NCI-H1048 (cell line): ENCODE measurements around the gene PRM1.
"Not testable (repeated sequence)": the region's sequence is repeated elsewhere in the genome, so short reads cannot be mapped to it uniquely, and the experiment has no call there.

ENCODE experiments used
- DNase-seq: peaks from one replicate; lab custom pipeline; 2025; lab: John Stamatoyannopoulos, UW

PRM1 gene

DNA sequence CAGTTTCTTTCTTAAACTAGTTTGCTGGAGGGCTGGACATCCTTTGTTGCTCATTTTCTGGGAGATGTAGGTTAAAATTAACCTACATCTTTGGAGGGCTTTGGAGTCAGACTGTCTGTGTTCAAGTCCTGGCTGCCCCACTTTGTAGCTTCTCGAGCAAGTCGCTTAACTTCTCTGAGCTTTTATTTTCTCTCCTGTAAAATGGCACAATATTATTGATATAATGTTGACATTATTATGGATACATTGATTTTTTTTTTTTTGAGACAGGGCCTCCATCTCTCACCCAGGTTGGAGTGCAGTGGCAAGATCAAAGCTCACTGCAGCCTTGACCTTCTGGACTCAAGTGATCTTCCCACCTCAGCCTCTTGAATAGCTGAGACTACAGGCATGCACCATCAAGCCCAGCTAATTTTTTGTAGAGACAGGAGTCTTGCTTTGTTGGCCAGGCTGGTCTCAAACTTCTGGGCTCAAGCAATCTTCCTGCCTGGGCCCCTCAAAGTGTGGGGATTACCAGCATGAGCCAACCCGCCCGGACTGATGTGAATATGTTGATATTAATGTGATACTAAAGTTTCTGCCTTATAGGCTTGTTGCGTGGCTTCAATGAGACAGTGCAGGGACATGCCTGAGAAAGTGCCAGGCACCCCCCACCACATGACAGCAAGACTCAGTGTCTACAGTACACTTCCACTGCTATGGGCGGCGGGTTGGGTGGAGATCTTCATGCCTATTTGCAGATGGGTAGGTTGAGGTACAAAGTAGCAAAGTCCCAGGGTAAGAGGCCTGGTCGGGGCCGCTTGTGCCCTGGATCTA is 32.6 kb upstream of the PRM1 start:
- no peak for DNase-seq

DNA sequence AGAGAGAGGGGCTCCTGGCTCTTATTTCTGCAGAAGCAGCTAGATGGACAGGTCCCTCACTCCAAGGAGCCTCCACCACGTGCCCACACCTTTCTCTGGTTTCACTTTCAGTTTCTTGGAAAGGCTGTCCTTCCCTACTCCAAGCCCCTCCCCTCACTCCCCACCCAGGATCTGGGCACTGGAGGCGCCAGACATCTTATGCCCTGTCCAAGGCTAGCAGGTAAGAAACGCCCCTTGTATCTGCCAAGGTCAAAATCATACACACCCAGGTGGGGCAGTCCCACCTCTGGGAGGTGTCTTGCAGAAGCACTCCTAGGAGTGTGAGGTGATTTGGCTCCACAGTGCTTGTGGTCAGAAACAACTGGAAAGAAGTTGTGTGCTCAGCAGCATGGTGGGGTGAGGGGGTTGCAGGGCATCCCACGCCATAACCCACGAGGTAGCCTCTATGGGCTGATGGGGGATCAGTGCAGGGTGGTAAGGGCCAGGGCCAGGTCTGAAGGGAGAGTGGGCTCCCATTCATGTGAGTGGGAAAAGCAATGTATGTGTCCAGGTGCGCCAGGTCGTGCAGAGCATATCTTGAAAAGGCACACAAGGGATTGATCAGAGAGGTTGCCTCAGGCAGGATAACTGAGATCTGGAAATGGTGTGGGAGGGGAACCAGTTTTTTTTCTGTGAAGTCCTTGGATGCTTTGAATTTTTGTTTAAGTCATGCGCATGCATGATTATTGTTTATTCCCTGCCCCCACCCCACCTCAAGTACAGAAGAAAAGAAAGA is 31.8 kb upstream of the PRM1 start:
- no peak for DNase-seq

DNA sequence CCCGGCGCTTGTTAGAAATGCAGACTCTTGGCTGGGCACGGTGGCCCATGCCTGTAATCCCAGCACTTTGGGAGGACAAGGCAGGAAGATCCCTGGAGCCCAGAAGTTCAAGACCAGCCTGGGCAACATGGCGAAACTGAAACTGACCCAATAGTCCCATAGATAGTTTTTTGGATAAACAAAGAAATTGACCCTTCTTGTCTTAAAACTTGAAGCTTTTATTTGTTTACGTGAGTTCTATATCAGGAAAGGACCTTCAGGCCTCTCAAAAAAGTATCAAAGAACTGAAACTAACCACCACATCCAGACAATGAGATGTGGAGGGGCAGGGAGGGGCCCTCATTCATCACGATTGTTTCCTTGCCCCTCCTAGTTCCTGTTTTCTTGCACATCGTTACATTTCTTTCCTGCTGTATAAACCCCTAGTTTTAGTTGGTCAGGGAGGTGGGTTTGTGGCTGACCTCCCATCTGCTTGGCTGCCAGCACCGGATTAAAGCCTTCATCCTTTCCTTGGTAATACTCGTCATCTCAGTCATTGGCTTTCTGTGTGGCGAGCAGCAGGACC is 29.9 kb upstream of the PRM1 start:
- DNase-seq: no peak

DNA sequence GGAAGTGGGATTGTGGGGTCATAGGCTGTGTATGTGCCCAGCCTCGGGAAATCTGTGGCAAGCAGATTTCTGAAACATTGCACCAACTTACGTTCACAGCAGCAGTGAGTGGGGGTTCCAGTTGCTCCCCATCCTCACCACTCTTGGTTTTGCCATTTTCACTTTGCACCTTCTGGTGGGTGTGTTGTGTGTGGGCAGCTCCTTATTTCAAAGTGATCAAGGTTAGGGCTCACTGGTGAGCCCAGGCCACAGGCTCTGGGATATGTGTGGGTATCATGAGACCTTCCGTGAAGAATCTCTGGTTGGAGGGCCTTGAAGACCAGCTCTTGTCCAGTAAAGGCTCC is 29.5 kb upstream of the PRM1 start:
- DNase-seq: no peak

DNA sequence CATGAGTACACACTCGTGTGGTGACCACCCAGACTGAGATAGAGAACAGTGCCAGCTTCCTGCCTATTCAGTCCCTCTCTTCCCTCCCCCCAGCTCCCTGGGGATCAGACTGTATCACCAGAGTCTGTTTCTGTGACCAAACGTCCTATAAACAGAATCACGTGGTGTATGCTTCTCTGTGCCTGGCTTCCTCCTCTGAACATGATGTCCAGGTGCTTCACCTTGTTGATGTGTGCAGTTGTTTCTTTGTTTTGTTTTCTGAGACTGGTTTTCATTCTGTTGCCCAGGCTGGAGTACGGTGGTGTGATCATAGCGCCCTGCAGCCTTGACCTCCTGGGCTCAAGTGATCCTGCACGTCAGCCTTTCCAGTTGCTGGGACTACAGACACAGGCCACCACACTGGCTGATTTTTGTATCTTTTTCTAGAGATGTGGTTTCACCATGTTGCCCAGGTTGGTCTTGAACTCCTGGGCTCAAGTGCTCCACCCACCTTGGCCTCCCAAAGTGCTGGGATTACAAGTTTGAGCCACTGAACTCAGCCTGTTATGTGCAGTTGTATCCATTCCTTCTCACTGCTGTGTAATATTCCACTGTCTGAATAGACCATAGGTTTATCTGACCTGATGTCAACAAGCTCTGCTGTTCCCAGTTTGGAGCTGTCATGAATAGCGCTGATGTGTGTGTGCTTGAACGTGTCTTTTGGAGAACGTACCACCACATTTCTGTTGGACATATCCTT is 28.9 kb upstream of the PRM1 start:
- DNase-seq: no peak

DNA sequence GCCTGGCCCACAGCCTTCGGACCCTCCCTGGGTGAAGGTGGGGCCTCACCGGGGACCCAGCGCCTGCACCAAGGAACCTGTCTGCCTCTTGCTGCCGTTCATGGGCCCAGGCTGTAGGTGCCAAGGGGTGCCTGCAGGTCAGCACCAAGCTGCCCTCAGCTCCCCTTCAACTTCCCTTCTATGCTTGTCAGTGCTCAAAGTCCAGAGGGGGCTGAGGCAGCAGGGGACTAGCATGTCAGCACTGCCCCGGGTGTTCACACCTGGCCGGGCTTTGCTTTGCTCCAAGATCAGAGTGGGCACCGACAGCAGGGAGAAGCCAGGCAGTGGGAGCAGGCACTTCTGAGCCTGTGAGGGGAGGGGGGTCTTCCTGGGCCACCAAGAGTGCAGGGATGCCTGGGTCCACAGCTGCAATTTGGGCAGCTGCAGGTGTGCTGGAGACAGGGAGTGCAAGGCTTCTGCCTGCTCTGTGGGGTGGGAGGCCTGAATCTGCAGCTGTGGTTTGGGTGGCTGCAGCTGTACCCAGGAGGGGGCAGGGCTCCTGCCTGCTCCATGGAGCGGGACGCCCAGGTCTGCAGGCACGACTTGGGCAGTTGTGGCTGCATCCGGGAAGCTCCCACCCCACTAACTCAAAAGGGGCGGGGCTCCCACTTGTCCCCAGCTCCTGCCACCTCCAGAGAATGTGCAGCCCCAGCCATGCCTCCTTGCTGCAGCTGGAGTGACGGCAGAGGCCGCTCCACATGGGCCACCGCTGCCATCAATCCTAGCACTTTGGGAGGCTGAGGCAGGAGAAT is 27.6 kb upstream of the PRM1 start:
- no peak for DNase-seq

DNA sequence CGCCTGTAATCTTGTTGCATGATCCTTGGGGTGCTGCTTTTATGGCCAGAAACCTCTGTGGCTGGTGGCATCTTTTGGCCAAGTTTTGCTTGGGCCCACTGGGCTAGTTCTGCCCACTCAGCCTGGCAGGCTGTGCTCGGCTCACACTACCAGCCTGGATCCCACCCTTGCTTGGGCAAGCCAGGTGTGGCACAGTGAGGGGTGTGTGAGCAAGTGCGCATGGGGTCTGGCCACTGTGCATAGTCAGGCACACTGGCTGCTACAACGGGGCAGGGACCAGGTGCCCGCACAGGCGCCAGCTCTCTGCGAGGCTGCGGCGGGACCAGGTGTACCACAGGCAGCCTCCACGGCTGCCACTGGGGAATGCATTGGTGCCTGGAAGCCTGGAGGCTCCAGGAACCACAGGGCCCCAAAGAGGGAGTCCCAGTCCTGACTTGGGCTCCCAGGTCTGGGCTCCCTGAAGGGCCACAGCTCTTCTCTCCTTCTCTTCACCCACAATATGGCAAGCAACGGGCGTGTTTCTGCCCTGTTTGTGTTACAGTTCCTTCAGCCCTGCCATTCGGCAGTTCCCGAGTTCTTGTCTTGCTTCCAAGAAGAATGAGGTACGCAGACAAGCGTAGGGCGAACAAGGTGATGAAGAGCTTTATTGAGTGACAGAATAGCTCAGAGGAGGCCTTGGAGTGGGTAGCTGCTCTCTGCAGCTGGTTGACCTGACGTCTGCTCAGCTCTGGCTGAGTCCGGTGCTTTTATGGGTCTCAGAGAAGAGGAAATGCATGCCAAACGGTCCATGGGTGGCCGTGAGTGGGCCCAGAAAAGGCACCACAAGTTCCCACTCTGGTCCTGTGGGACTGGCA is 26.7 kb upstream of the PRM1 start:
- DNase-seq: no peak

DNA sequence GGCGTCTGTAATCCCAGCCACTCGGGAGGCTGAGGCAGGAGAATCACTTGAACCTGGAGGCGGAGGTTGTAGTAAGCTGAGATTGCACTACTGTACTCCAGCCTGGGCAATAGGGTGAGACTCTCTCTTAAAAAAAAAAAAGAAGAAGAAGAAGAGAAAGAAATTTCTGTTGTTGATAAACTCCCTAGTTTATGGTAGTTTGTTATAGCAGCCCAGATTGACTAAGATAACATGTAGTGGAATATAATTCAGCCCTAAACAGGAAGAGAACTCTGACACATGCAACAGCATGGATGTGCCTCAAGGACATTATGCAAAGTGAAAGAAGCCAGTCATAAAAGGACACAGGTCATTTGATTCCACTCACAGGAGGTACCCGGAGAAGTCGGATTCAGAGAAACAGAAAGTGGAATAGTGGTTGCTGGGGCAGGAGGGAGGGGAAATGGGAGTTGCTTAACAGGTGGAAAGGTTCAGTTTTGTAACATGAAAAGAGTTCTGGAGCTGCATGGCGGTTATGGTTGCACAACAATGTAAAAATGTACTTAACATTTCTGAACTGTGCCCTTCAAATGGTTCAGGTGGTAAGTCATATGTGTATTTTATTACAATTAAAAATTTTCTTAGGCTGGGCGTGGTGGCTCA is 26.0 kb upstream of the PRM1 start:
- DNase-seq: no peak

DNA sequence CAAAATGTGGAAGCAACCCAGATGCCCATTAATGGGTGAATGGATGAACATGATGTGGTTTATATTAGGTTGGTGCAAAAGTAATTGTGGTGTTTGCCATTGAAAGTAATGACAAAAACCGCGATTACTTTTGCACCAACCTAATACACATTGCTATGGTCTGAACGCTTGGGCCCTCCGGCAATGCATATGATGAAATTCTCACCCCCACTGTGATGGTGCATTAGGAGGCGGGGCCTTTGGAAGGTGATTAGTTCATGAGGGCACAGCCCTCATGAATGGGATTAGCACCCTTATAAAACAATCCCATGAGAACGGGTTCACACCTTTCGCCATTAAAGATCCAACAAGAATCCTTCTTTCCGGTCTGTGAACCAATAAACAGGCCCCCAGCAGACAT is 25.3 kb upstream of the PRM1 start:
- no peak for DNase-seq

DNA sequence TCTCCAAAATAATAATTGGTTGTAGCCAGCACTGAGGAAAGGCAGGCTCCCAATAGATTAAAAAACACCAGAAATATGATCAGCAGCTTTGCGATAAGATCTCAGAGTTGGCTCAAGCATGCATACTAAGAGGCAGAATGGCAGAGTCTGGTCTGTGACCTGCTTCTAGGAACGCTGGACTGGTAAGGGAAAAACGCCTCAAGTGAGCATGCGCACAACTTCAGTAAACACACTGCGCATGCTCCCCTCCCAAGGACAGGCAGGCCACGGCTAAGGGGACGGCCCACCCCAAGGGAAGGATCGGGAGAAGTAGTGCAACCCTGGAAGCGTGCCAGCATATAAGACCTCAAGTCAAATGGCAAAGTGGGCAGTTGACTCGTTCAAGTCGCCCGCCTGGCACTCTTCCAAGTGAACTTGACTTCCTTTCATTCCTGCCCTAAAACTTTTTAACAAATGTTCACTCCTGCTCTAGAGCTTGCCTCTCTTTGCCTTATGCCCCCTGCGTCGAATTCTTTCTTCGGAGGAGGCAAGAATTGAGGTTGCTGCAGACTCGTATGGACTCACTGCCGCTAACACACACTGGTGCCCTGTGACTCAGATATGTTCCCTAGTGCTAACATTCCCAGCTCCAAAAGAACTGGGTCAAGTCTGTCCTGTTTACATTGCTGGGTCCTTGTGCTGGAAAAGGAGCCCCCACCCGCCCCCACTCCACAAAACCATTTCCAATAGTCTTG is 22.4 kb upstream of the PRM1 start:
- DNase-seq: no peak

DNA sequence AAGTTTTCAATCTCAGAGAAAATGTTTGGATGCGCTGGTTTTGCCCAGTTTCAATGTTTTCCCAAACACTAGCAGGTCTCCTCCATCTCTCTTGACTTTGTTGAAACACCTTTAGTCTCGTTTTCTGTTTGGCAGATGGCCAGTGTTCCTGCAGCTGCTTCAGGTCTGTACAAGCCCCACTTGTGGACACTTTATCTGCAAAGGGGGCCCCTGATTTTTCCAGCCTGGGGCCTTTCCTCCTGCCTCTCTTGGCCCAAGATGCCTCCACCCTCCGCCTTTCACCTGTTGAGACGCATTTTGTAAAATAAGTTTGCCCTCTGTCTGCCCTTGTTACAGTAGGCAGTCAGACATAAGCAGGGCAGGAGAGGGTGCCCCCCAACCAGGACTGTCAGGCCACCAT is 21.8 kb upstream of the PRM1 start:
- no peak for DNase-seq

DNA sequence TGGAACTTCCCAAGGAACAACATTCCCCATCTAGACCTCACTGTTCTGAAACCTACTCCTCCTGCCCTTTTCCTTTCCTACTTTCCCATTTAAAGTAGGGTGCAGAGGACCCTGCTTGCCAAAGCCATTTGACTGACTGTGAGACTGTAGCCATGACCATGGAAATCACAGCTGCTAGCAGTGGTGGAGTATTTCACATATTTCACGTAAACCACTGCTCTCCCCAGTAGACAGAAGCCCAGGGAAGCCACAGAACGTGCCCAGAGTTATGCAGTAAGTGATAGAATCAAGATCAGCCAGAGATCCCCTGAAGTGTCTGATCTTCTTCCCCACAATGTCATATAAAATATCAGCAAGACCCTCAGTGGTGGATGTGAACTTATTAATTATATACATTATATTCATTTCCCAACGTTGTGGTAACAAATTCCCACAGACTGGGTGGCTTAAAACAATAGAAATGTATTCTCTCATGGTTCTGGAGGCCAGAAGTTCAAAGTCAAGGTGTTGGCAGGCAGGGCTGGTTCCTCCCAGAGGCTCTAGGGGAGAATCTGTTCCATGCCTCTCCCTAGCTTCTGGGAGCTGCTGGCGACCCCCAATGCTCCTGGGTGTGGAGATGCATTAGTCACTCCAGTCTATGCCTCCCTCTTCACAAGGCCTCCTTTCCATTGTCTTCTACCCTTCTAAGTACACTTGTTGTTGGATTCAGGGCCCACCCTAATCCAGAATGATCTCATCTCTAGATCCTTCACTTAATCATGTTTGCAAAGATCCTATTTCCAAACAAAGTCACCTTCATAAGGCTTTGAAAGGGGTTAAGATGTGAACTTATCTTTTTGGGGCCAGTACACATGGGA is 20.7 kb upstream of the PRM1 start:
- DNase-seq: no peak

DNA sequence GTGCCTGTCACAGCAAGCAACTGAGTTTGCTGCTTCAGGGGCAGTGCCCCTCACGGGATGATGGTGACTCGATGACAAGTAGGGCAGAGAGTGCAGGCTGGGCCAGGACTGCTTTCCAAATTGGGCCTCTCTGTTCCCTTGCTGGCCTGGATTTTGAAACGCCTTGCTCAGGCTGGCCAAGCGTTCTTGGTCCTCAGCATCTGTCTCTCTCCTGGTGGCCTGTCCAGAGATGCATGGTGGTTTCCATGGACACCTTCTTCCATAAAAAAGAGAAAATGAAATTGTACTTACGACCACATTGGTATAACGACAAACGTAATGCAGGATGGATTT is 19.4 kb upstream of the PRM1 start:
- DNase-seq: no peak

DNA sequence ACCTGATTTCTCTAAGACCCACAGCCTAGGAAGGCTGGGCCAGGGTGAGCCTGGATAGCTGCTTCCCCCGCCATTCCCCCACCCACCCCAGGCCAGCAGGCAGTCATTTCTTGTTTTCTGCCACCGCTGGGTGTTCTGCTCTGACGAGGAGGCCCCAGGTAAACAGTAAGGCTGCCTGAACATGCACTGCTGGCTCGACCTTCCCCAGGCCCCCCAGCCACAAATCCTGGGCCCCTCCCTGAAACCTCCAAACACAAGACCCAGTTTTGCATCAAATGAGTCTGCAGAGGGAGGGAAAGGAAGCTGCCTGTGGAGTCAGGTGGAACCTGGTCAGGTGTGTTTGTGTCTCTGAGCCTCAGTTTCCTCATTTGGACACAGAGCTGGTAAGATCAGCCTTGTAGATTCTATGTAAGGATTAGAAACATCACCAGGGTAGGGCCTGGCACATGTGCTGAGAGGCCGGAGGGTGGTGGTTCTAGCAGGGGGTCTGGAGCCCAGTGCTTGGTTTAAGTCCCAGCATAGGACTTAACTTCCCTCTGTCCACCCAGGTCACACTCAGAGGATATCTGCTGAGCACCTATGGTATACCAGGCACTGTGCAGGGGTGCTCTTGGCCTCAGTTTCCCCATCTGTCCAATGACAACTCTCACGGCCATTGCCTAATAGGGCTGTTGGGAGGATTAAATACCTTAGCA is 18.9 kb upstream of the PRM1 start:
- DNase-seq: no peak

DNA sequence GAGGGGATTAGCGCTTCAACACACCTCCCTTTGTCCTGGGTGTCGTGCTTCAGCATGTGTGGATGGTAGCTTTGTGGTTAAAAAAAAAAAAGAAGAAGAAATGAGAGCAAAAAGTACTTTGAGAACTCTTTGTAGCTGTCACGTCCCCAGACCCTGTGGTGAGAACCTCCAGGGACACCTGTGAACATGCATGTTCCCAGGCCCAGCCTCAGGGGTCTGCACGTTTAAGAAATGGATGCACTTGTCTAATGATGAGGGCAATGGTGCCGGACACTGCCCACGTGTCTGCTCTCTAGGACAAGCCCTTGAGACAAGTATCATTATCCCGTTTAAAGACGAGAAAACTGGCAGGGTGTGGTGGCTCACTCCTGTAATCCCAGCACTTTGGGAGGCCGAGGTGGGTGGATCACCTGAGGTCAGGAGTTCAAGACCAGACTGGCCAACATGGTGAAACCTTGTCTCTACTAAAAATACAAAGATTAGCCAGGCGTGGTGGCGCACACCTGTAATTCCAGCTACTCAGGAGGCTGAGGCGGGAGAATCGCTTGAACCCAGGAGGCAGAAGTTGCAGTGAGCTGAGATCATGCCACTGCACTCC is 17.9 kb upstream of the PRM1 start:
- DNase-seq: not testable (repeated sequence)

DNA sequence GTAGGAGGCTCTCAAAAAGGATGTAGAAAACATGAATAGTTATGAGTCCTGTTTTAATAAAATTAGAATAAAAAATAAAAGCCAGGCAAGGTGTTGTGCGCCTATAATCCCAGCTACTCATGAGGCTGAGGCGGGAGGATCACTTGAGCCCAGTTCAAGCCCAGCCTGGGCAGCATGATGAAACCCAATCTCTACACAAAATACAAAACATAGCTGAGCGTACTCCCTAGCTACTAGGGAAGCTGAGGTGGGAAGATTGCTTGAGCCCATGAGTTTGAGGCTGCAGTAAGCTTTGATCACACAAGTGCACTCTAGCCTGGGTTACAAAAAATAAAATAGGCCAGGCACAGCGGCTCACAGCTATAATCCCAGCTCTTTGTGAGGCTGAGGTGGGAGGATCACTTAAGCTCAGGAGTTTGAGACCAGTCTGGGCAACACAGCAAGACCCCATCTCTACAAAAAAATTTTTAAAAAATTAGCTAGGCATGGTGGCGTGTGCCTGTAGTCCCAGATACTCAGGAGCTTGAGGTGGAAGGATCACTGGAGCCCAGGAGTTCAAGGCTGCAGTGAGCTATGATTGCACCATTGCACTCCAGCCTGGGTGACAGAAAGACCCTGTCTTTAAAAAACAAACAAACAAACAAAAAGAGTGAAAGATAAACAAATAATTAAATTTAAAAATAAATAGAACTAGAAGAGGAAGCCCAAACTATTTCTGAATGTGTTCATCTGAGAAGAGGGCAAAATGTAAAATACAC is 17.2 kb upstream of the PRM1 start:
- no peak for DNase-seq
